ENCODE data around the gene SRC. TPM values are rescaled to one million over a fixed set of nuclear protein-coding genes. Genes with fewer than 3 reads are reported as not detected.

Gene SRC
- total and polyA plus RNA-seq, 2 donors (not counting 3 experiments of a cell fraction or from before 2014, with no cell fraction given), result 22.6 to 29.4 TPM

- H3K4me1 ChIP-seq (ENCODE audit: control insufficient read depth, extremely low read depth, insufficient read depth, low read length), result no peaks in the 10 kb centered on the region
- H3K4me3 ChIP-seq (replicated peaks in 1 of 3; ENCODE audit: insufficient read depth in 1 of 3, low read depth in 1 of 3, low read length in 3 of 3), result no peak overlapping the region
- dilution Hi-C loops (cut with MboI; ENCODE audit: extremely low pct_ligation_motif_present, low sequenced_read_pairs) (no loop called here), intact Hi-C loops (cut with micrococcal nuclease) (no loop called here)
- DNase-seq (ENCODE audit: low read depth, low spot score) (no peak), FAIRE-seq (no peak)
- POLR2A ChIA-PET, result interaction anchor here (0.6 kb wide), 1 partner anchor 48 kb away, joined by 3 read pairs; no protein-coding TSS in a partner anchor
- H3K9me3 ChIP-seq (replicated peaks; ENCODE audit: control insufficient read depth, insufficient read depth, low read length), result no peaks in the 10 kb centered on the region
- H4K20me1 ChIP-seq (replicated peaks; ENCODE audit: control insufficient read depth, extremely low read depth, insufficient read depth, low read length), result no peaks in the 10 kb centered on the region
- H3K27ac ChIP-seq (ENCODE audit: insufficient read depth, low read depth, low read length), result no peak overlapping the region
- H3K79me2 ChIP-seq (ENCODE audit: control insufficient read depth, insufficient read depth, low read length), result no peaks in the 10 kb centered on the region
- no peaks in the 10 kb centered on the region for H3K27me3 ChIP-seq (ENCODE audit: control insufficient read depth in 2 of 2, insufficient read depth in 2 of 2, low read length in 2 of 2)
- H3K4me2 ChIP-seq (ENCODE audit: insufficient read depth, low read length), result no peak overlapping the region
- H3K9me1 ChIP-seq (replicated peaks; ENCODE audit: control insufficient read depth, extremely low read depth, insufficient read depth, low read length), result no peaks in the 10 kb centered on the region
- CTCF ChIA-PET, result no interaction called here
- no peak overlapping the region for H3K9ac ChIP-seq (replicated peaks; ENCODE audit: extremely low read depth, insufficient read depth, low read length)
- BruUV-seq (replicated peaks), result TSS peak; percentile 59
- peaks cover 0 to 5% of the 10 kb centered on the region in 2 experiments for H3K36me3 ChIP-seq (ENCODE audit: control insufficient read depth in 2 of 2, extremely low read depth in 1 of 2, insufficient read depth in 2 of 2, low read length in 2 of 2)
- TF ChIP-seq, protein P1, sequence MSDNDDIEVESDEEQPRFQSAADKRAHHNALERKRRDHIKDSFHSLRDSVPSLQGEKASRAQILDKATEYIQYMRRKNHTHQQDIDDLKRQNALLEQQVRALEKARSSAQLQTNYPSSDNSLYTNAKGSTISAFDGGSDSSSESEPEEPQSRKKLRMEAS (IDR thresholded peaks at IDR 0.05; ENCODE audit: insufficient read depth, insufficient read length), result no peak
- TF ChIP-seq MYC (IDR thresholded peaks at IDR 0.05; ENCODE audit: low read depth, low read length) (no peak), POLR2AphosphoS5 (IDR thresholded peaks at IDR 0.05; ENCODE audit: insufficient read depth, low read depth, low read length) (no peak), POLR2A (IDR thresholded peaks at IDR 0.05; ENCODE audit: low read depth, low read length) (no peak), EZH2 (IDR thresholded peaks at IDR 0.05; ENCODE audit: borderline replicate concordance, low read depth, low read length, severe bottlenecking) (no peak), JUN (IDR thresholded peaks at IDR 0.05; ENCODE audit: borderline replicate concordance, insufficient read depth, insufficient read length, low read depth) (no peak), GATA2 (IDR thresholded peaks at IDR 0.05; ENCODE audit: insufficient read depth, insufficient read length, low read depth, low read length) (no peak), FOS (IDR thresholded peaks at IDR 0.05; ENCODE audit: borderline replicate concordance, insufficient read depth, low read length) (no peak)
- TF ChIP-seq, protein P2, sequence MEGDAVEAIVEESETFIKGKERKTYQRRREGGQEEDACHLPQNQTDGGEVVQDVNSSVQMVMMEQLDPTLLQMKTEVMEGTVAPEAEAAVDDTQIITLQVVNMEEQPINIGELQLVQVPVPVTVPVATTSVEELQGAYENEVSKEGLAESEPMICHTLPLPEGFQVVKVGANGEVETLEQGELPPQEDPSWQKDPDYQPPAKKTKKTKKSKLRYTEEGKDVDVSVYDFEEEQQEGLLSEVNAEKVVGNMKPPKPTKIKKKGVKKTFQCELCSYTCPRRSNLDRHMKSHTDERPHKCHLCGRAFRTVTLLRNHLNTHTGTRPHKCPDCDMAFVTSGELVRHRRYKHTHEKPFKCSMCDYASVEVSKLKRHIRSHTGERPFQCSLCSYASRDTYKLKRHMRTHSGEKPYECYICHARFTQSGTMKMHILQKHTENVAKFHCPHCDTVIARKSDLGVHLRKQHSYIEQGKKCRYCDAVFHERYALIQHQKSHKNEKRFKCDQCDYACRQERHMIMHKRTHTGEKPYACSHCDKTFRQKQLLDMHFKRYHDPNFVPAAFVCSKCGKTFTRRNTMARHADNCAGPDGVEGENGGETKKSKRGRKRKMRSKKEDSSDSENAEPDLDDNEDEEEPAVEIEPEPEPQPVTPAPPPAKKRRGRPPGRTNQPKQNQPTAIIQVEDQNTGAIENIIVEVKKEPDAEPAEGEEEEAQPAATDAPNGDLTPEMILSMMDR (IDR thresholded peaks at IDR 0.05; ENCODE audit: extremely low read depth in 1 of 2, insufficient read depth in 1 of 2, low read depth in 1 of 2, low read length in 2 of 2), result no peak
- no peak overlapping the region for H2AFZ ChIP-seq (ENCODE audit: low read depth, low read length)
Measured at GRCh38 chr20:37316775-37317170, 29.2 kb upstream of the SRC start.

Data from endothelial cell of umbilical vein (primary cell).